ENCODE data around the gene HES1. TPM values are rescaled to one million over a fixed set of nuclear protein-coding genes. Genes with fewer than 3 reads are reported as not detected.

The HES1 gene
- total and polyA plus RNA-seq, 8 donors = 18.1 to 133 (median 98.3) TPM

DNA sequence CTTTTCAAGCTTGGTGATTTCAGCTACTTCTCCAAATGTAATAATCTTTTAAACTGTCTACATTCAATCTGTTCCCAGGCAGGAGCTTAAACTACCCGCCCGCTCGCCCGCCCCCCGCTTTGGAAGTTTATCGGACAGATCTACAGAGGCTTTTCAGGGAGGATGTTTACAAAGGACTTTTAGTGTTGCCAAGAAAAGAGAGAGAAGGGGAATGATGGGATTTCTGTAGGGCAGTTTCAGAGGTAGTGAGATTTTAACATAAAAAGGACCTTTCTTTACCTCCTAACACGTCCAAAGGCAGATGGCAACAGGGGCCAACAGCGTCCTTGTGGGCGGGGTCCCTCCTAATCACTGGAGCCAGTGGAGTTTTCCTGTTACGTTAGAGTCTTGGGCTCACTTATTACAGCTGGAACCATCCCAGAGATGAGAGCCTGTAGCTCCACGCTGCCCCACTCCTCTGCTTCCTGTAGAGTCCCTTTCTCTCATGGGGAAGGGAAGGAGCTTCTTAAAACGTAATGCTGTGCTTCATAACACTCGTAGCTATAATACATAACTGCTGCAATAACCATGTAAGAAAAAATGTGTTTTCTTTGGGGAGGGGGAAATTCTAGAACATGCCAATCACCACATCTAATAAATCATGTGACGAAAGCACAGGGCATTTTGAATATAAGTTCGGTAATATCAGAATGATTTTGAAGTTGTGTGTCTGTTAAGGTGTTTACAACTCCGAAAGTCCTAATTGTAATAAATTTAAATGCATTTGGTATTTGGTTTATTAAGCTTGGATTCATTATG is 30.9 kb downstream of the HES1 start:
- intact Hi-C loops (cut with DNase I) = no loop called here
- peak; percentile 73 for ATAC-seq
- peaks cover 0 to 30% of the 10 kb centered on the region in 2 donors for H3K4me1 ChIP-seq

GRCh38 chr3:194167480-194168282 is 31.7 kb downstream of the HES1 start:
- H3K4me3 ChIP-seq = no peak overlapping the region
- peak overlapping the region in 1 of 2 donors; percentile 53 for H3K27ac ChIP-seq
- no peak for ATAC-seq
- TF ChIP-seq, protein P1, sequence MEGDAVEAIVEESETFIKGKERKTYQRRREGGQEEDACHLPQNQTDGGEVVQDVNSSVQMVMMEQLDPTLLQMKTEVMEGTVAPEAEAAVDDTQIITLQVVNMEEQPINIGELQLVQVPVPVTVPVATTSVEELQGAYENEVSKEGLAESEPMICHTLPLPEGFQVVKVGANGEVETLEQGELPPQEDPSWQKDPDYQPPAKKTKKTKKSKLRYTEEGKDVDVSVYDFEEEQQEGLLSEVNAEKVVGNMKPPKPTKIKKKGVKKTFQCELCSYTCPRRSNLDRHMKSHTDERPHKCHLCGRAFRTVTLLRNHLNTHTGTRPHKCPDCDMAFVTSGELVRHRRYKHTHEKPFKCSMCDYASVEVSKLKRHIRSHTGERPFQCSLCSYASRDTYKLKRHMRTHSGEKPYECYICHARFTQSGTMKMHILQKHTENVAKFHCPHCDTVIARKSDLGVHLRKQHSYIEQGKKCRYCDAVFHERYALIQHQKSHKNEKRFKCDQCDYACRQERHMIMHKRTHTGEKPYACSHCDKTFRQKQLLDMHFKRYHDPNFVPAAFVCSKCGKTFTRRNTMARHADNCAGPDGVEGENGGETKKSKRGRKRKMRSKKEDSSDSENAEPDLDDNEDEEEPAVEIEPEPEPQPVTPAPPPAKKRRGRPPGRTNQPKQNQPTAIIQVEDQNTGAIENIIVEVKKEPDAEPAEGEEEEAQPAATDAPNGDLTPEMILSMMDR (IDR thresholded peaks at IDR 0.05) = no peak
- no peaks in the 10 kb centered on the region for H3K27me3 ChIP-seq
- no peak for DNase-seq
- intact Hi-C loops (cut with DNase I) = no loop called here
- peaks cover 0 to 30% of the 10 kb centered on the region in 2 donors for H3K4me1 ChIP-seq
- no peaks in the 10 kb centered on the region for H3K9me3 ChIP-seq
- H3K36me3 ChIP-seq = no peaks in the 10 kb centered on the region

More for the DNA sequence above, 30.9 kb downstream of the HES1 start:
- peak in 2 of 4 donors; percentile 62 to 81 for DNase-seq
- Histone ChIP-seq H3K27me3 (no peaks in the 10 kb centered on the region), H3K27ac (peak overlapping the region in 1 of 2 donors; percentile 53), H3K4me3 (no peak overlapping the region), H3K36me3 (no peaks in the 10 kb centered on the region), H3K9me3 (no peaks in the 10 kb centered on the region)
- TF ChIP-seq, protein P1 (IDR thresholded peaks at IDR 0.05) = no peak

GRCh38 chr3:194168994-194169393 is 33.0 kb downstream of the HES1 start:
- ATAC-seq (no peak), DNase-seq (no peak)
- TF ChIP-seq, protein P1 (IDR thresholded peaks at IDR 0.05) = no peak
- H3K27me3 ChIP-seq = no peaks in the 10 kb centered on the region
- H3K9me3 ChIP-seq = no peaks in the 10 kb centered on the region
- H3K36me3 ChIP-seq = no peaks in the 10 kb centered on the region
- peaks cover 0 to 30% of the 10 kb centered on the region in 2 donors for H3K4me1 ChIP-seq
- intact Hi-C loops (cut with DNase I) = no loop called here
- no peak overlapping the region for H3K27ac ChIP-seq
- H3K4me3 ChIP-seq = no peak overlapping the region

DNA sequence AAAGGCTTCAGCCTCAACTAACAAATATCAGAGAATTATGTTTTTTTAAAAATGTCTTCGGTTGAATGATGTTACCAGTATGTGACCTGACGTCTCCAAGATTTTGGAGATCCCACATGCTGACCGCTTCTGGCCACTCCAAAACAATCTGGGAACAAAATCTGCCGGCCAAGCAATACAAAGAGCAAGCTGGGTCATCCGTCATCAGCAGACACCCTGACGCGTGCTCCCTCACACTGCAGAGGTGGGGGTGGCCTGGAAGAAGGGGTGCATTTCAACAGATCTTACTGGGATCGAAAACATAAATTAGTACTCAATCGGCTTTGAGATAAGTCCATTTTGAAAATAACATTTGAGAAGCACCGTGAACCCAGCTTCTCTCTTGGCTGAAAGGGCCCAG is 33.6 kb downstream of the HES1 start:
- Histone ChIP-seq H3K4me1 (peaks cover 0 to 30% of the 10 kb centered on the region in 2 donors), H3K36me3 (no peaks in the 10 kb centered on the region), H3K27ac (no peak overlapping the region), H3K9me3 (no peaks in the 10 kb centered on the region), H3K4me3 (no peak overlapping the region), H3K27me3 (no peaks in the 10 kb centered on the region)
- ATAC-seq (no peak), DNase-seq (no peak)
- intact Hi-C loops (cut with DNase I) = no loop called here
- TF ChIP-seq, protein P1 (IDR thresholded peaks at IDR 0.05) = no peak

GRCh38 chr3:194170793-194171192 is 34.8 kb downstream of the HES1 start:
- no peak for ATAC-seq
- TF ChIP-seq, protein P1 (IDR thresholded peaks at IDR 0.05) = no peak
- DNase-seq = no peak
- Histone ChIP-seq H3K27ac (no peak overlapping the region), H3K27me3 (no peaks in the 10 kb centered on the region), H3K9me3 (no peaks in the 10 kb centered on the region), H3K4me1 (peaks cover 0 to 24% of the 10 kb centered on the region in 2 donors), H3K36me3 (no peaks in the 10 kb centered on the region), H3K4me3 (no peak overlapping the region)
- intact Hi-C loops (cut with DNase I) = no loop called here

Data from left lung (tissue), 10 donors.